ENCODE data around the gene SPATA1. TPM values are rescaled to one million over a fixed set of nuclear protein-coding genes. Genes with fewer than 3 reads are reported as not detected.

The SPATA1 gene
- total and polyA plus RNA-seq, 12 donors: 0.29 to 1.5 (median 0.71) TPM; not detected in 5

DNA sequence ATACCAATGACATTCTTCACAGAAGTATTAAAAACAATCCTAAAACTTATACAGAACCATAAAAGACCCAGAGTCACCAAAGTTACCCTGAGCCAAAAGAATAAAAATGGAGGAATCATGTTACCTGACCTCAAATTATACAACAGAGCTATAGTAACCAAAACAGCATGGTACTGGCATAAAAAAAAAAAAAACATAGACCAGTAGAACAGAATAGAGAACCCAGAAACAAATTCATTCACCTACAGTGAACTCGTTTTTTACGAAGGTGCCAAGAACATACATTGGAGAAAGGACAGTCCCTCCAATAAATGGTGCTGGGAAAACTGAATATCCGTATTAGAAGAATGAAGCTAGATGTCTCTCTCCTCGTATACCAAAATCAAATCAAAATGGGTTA is 2.8 kb downstream of the SPATA1 start:
- TF ChIP-seq, protein P1, sequence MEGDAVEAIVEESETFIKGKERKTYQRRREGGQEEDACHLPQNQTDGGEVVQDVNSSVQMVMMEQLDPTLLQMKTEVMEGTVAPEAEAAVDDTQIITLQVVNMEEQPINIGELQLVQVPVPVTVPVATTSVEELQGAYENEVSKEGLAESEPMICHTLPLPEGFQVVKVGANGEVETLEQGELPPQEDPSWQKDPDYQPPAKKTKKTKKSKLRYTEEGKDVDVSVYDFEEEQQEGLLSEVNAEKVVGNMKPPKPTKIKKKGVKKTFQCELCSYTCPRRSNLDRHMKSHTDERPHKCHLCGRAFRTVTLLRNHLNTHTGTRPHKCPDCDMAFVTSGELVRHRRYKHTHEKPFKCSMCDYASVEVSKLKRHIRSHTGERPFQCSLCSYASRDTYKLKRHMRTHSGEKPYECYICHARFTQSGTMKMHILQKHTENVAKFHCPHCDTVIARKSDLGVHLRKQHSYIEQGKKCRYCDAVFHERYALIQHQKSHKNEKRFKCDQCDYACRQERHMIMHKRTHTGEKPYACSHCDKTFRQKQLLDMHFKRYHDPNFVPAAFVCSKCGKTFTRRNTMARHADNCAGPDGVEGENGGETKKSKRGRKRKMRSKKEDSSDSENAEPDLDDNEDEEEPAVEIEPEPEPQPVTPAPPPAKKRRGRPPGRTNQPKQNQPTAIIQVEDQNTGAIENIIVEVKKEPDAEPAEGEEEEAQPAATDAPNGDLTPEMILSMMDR (IDR thresholded peaks at IDR 0.05): no peak
- Histone ChIP-seq H3K36me3 (replicated peaks in 1 of 2) (no peaks in the 10 kb centered on the region), H3K27me3 (no peaks in the 10 kb centered on the region), H3K9me3 (replicated peaks in 1 of 3) (no peaks in the 10 kb centered on the region), H3K27ac (no peak overlapping the region), H3K4me3 (no peak overlapping the region), H3K4me1 (replicated peaks in 1 of 2) (peaks cover 7 to 11% of the 10 kb centered on the region in 2 donors)
- WGBS, 4 donors: 94 to 98% (median 95%) methylated on average over 4 of the region's 4 CpGs
- intact Hi-C loops (cut with DNase I): loop anchor here in 1 of 2 donors (10.0 kb wide), 1 partner anchor 66 kb away; the partner anchor contains the start of gene CTBS
- DNase-seq: no peak

DNA sequence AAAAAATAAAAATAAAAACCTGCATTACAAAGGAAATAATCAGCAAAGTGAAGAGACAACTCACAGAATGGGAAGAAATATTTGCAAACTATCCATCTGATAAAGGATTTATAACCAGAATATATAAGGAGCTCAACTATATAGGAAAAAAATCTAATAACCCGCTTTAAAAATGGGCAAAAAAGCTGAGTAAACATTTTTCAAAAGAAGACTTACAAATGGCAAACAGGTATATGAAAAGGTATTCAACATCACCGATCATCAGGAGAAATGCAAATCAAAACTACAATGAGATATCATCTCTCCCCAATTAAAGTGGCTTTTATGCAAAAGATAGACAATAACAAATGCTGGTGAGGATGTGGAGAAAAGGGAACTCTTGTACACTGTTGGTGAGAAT is 4.0 kb downstream of the SPATA1 start:
- intact Hi-C loops (cut with DNase I): no loop called here
- Histone ChIP-seq H3K36me3 (replicated peaks in 1 of 2) (no peaks in the 10 kb centered on the region), H3K4me3 (no peak overlapping the region), H3K27ac (no peak overlapping the region), H3K4me1 (replicated peaks in 1 of 2) (no peaks in the 10 kb centered on the region), H3K27me3 (no peaks in the 10 kb centered on the region), H3K9me3 (replicated peaks in 1 of 3) (no peaks in the 10 kb centered on the region)
- DNase-seq: no peak
- 46 to 75% (median 50%) methylated on average over 2 of the region's 2 CpGs for WGBS, 4 donors
- TF ChIP-seq, protein P1 (IDR thresholded peaks at IDR 0.05): no peak
- no peak for TF ChIP-seq POLR2A (IDR thresholded peaks at IDR 0.05)

DNA sequence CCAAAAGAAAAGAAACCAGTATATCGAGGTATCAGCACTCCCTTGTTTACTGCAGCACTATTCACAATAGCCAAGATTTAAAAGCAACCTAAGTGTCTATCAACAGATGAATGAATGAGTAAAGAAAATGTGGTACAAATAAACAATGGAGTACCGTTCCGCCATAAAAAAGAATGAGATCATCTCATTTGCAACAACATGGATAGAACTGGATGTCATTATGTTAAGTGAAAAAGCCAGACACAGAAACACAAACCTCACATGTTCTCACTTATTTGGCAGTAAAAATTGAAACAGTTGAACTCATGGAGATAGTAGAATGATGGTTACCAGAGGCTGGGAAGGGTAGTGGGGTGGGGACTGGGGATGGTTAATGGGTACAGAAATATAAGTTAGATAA is 4.5 kb downstream of the SPATA1 start:
- TF ChIP-seq, protein P1 (IDR thresholded peaks at IDR 0.05): no peak
- Histone ChIP-seq H3K4me3 (no peak overlapping the region), H3K4me1 (replicated peaks in 1 of 2) (no peaks in the 10 kb centered on the region), H3K36me3 (replicated peaks in 1 of 2) (no peaks in the 10 kb centered on the region), H3K27ac (no peak overlapping the region), H3K27me3 (no peaks in the 10 kb centered on the region), H3K9me3 (replicated peaks in 1 of 3) (no peaks in the 10 kb centered on the region)
- no peak for DNase-seq
- WGBS, 4 donors: 92 to 95% (median 93%) methylated on average over 3 of the region's 3 CpGs
- intact Hi-C loops (cut with DNase I): no loop called here

DNA sequence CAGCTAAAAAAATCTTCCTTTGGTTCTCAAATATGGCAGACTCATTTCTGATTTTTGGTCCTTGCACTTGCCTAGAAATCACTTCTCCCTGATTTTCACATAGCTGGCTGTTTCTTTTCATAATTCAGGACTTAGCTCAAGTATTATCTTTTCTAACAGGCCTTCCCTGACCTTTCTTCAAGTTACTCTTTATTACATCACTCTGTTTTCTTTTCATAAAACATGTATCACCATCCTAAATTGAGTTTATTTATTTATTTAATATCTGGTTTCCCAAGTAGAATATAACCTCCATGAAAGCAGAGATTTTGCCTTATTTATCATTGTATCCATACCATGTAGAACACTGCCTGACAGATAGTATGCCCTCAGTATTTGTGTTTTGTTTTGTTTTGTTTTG is 18.4 kb downstream of the SPATA1 start:
- intact Hi-C loops (cut with DNase I): no loop called here
- Histone ChIP-seq H3K9me3 (replicated peaks in 1 of 3) (no peaks in the 10 kb centered on the region), H3K27me3 (no peaks in the 10 kb centered on the region), H3K27ac (no peak overlapping the region), H3K4me1 (replicated peaks in 1 of 2) (no peaks in the 10 kb centered on the region), H3K36me3 (replicated peaks in 1 of 2) (no peaks in the 10 kb centered on the region), H3K4me3 (no peak overlapping the region)
- no peak for TF ChIP-seq POLR2A (IDR thresholded peaks at IDR 0.05)
- TF ChIP-seq, protein P1 (IDR thresholded peaks at IDR 0.05): no peak
- no peak for DNase-seq
